Measurements from ENCODE around the gene ST3GAL4. TPM values are rescaled to one million over a fixed set of nuclear protein-coding genes. Genes with fewer than 3 reads are reported as not detected.

Gene ST3GAL4
- total RNA-seq, 1 donor from 2014 or later: 8.8 TPM

DNA sequence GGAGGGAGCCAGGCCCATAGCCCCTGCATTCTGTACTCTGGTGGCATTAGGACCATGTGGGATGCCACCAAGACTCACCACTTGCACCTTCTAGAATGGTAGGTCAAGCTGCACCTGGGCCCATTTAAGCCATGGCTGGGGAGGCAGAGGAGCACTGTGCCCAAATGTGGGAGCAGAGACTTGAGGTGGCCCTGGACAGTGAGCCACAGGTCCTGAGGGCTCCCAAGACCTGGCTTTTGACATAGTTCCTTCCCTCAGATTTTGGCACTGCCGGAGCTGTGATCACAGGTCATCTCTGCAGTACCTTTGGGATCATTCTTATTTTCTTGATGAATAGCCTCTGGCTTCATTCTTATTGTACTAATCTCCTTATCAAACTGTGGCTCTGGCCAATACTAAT lies 43.2 kb downstream of the ST3GAL4 start:
- Mint-ChIP-seq H3K27ac (no peak overlapping the region), H3K9me3 (ENCODE audit: low read depth) (peaks cover 3% of the 10 kb centered on the region), H3K4me1 (ENCODE audit: low read depth) (no peaks in the 10 kb centered on the region), H3K4me3 (ENCODE audit: low read depth) (no peak overlapping the region), H3K36me3 (ENCODE audit: insufficient read depth) (no peaks in the 10 kb centered on the region), H3K27me3 (no peaks in the 10 kb centered on the region)
- DNase-seq (ENCODE audit: low spot score, unreplicated experiment): no peak
- TF ChIP-seq, protein P1, sequence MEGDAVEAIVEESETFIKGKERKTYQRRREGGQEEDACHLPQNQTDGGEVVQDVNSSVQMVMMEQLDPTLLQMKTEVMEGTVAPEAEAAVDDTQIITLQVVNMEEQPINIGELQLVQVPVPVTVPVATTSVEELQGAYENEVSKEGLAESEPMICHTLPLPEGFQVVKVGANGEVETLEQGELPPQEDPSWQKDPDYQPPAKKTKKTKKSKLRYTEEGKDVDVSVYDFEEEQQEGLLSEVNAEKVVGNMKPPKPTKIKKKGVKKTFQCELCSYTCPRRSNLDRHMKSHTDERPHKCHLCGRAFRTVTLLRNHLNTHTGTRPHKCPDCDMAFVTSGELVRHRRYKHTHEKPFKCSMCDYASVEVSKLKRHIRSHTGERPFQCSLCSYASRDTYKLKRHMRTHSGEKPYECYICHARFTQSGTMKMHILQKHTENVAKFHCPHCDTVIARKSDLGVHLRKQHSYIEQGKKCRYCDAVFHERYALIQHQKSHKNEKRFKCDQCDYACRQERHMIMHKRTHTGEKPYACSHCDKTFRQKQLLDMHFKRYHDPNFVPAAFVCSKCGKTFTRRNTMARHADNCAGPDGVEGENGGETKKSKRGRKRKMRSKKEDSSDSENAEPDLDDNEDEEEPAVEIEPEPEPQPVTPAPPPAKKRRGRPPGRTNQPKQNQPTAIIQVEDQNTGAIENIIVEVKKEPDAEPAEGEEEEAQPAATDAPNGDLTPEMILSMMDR (IDR thresholded peaks at IDR 0.05; ENCODE audit: unreplicated experiment): no peak

DNA sequence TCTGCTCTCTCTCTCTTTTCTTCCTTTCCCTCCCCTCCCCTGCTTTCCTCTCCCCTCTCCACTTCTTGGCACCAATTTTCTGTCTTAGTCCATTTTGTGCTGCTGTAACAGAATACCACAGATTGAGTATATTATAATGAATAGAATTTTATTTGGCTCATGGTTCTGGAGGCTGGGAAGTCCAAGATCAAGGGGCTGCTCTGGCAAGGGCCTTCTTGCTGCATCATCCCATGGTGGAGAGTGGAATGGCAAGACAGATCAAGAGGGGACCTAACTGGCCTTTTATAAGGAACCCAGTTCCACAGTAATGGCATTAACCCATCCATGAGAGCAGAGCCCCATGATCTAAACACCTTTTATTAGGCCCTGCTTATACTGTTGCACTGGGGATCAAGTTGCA lies 44.5 kb downstream of the ST3GAL4 start:
- peaks cover 3% of the 10 kb centered on the region for H3K9me3 Mint-ChIP-seq (ENCODE audit: low read depth)
- no peak overlapping the region for H3K27ac Mint-ChIP-seq
- H3K4me3 Mint-ChIP-seq (ENCODE audit: low read depth): no peak overlapping the region
- no peaks in the 10 kb centered on the region for H3K27me3 Mint-ChIP-seq
- H3K4me1 Mint-ChIP-seq (ENCODE audit: low read depth): peaks cover 6% of the 10 kb centered on the region
- DNase-seq (ENCODE audit: low spot score, unreplicated experiment): no peak
- TF ChIP-seq, protein P1 (IDR thresholded peaks at IDR 0.05; ENCODE audit: unreplicated experiment): no peak
- H3K36me3 Mint-ChIP-seq (ENCODE audit: insufficient read depth): no peaks in the 10 kb centered on the region

DNA sequence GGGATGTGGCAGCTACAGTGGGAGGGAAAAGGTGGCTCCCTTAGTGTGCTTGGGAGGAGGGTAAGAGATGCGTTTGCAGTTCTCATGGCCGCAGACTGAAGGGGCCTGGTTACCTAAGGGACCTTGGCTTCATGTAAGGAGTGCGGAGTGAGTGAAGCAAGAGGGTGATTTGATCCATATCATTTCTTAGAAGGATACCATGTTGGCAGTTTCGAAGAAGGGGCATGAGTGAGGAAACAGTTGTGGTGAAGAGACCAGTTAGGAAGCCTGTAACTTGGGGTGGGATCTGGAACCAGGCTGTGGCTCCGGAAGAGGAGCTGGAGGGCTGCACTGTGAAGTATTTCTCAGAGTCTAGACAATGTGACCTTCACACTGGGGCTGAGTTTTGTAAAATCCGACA lies 45.0 kb downstream of the ST3GAL4 start:
- TF ChIP-seq, protein P1 (IDR thresholded peaks at IDR 0.05; ENCODE audit: unreplicated experiment): no peak
- H3K27me3 Mint-ChIP-seq: no peaks in the 10 kb centered on the region
- no peaks in the 10 kb centered on the region for H3K36me3 Mint-ChIP-seq (ENCODE audit: insufficient read depth)
- no peak overlapping the region for H3K27ac Mint-ChIP-seq
- peaks cover 11% of the 10 kb centered on the region for H3K4me1 Mint-ChIP-seq (ENCODE audit: low read depth)
- H3K9me3 Mint-ChIP-seq (ENCODE audit: low read depth): peaks cover 3% of the 10 kb centered on the region
- no peak for DNase-seq (ENCODE audit: low spot score, unreplicated experiment)
- H3K4me3 Mint-ChIP-seq (ENCODE audit: low read depth): no peak overlapping the region

DNA sequence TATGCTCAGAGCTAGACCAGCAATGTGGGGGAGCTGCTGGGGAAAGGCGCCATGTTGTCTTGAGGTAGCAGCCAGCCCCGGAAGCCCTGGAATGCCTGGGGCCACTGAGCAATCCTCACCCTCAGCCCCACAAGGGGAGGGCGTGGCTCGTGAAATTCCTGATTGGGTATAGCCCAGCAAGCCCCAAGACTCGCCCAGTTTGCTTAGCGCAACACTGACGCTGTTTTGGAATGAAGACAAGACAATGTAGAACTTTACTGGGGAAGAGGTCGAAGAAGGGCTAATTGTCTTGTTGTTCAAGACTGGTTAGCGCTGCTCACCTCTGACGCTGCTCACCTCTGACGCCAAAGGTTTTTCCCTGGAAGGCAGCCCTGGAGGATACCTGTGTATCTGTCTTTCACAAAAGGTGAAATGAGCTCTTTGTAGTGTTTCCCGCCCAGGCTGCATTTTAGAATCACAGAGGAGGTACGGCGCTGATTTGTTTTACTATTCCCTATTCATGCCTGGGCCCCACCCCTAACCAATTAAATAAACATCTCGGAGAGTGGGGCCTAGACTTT lies 47.6 kb downstream of the ST3GAL4 start:
- Mint-ChIP-seq H3K4me3 (ENCODE audit: low read depth) (no peak overlapping the region), H3K4me1 (ENCODE audit: low read depth) (peaks cover 14% of the 10 kb centered on the region)
- no peak for DNase-seq (ENCODE audit: low spot score, unreplicated experiment)

DNA sequence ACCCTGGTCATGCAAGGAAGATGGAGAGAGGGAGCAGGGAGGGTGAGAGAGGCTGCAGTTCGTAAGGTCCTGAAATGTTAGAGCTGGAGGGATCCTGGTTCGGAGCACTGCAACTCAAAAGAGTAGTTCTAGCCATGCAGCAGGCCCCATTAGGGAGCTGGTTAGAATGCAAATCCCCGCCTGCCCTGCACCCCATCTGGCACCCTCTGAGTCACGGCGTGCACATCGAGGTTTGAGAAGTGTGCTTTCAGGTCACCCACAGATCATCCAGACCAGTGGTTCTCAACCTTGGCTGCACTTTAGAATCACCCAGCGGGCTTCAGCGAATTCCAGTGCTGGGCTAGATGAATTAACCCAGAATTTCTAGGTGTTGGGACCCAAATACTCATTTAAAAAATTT lies 48.2 kb downstream of the ST3GAL4 start:
- DNase-seq (ENCODE audit: low spot score, unreplicated experiment): no peak

More for the DNA sequence above, 47.6 kb downstream of the ST3GAL4 start:
- Mint-ChIP-seq H3K36me3 (ENCODE audit: insufficient read depth) (peaks cover under 1% of the 10 kb centered on the region), H3K27ac (no peak overlapping the region), H3K27me3 (no peaks in the 10 kb centered on the region), H3K9me3 (ENCODE audit: low read depth) (peaks cover 3% of the 10 kb centered on the region)
- TF ChIP-seq, protein P1 (IDR thresholded peaks at IDR 0.05; ENCODE audit: unreplicated experiment): no peak

More for the DNA sequence above, 48.2 kb downstream of the ST3GAL4 start:
- H3K27ac Mint-ChIP-seq: no peak overlapping the region
- peaks cover 2% of the 10 kb centered on the region for H3K36me3 Mint-ChIP-seq (ENCODE audit: insufficient read depth)
- TF ChIP-seq, protein P1 (IDR thresholded peaks at IDR 0.05; ENCODE audit: unreplicated experiment): no peak
- no peak overlapping the region for H3K4me3 Mint-ChIP-seq (ENCODE audit: low read depth)
- no peaks in the 10 kb centered on the region for H3K27me3 Mint-ChIP-seq
- H3K9me3 Mint-ChIP-seq (ENCODE audit: low read depth): peaks cover 3% of the 10 kb centered on the region
- H3K4me1 Mint-ChIP-seq (ENCODE audit: low read depth): peaks cover 14% of the 10 kb centered on the region
